ENCODE results near the gene PLAGL1.

PLAGL1 gene

DNA sequence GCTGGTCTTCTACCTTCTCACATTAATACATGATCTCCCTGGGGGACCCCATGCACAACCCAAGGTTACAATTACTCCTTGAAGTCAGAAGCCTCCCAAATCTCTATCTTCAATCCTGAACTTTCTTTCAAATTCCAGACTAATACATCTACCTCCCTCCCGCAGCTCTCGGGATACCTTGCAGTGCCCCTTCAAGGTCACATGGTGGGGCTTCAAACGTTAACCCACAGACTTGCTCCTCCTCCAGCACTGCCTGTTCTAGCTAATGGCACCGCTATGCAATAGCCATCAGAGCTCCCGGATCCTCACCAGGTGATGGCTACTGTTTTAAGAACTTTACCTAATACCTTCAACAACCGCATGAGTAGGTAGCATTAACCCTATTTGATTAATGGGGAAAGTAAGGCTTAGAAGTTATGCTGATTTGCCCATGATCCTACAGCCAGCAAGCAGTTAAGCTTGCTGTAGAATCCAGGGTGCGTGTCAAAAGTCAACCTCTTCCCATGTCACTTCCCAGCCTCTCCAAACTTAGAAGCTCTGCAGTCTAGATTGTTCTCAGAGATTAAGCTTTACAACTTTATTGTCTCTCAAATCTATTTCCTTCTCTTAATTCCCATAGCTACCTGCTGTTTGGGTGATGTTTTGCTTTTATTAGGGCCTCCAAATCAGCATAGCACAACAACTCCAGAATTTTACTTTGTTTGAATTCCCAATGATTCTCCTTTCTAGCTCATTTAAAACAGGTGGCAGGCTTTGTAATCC lies 44.7 kb downstream of the PLAGL1 start:
- no peak for DNase-seq

- no peak for DNase-seq
Observed at GRCh38 chr6:143961886-143962878, 45.9 kb downstream of the PLAGL1 start.

- DNase-seq = no peak
Observed at GRCh38 chr6:143961066-143961465, 47.0 kb downstream of the PLAGL1 start.

- no peak for DNase-seq
Observed at GRCh38 chr6:143959927-143960326, 48.1 kb downstream of the PLAGL1 start.

GRCh38 chr6:143958839-143959399 lies 49.1 kb downstream of the PLAGL1 start:
- DNase-seq = no peak

DNA sequence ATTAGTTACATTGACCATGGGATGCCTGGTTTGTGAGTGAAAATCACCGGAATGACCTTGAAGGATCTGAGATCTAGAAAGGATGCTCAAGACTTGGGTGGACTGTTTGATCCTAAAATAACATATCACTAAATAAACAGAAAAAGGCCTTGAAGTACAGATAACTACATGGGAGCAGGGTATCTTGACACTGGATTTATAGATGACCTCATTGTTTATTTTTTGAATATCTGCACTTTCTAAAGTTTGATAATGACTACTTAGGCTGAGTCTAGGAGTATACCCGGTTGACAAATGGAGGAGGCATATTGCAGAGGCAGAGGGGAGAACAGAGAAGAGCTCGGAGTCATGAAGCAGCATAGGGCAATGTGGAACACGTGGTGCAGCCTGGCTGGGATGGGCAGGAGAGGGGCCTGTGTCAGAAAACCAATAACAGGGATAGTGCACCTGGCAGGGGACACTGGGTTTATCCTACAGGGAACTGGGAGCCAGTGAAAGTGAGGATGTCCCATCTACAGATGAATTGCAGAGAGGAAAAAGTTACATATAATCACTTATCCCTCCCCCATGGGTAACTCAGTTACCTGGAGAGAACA lies 50.3 kb downstream of the PLAGL1 start:
- DNase-seq = no peak

- no peak for DNase-seq
Observed at GRCh38 chr6:143955971-143956370, 52.1 kb downstream of the PLAGL1 start.

GRCh38 chr6:143953922-143954321 lies 54.1 kb downstream of the PLAGL1 start:
- no peak for DNase-seq

- DNase-seq = no peak
Observed at GRCh38 chr6:143952947-143953701, 54.9 kb downstream of the PLAGL1 start.

GRCh38 chr6:143952060-143952778 lies 55.8 kb downstream of the PLAGL1 start:
- DNase-seq = no peak

- DNase-seq = no peak
Observed at GRCh38 chr6:143950875-143951274, 57.2 kb downstream of the PLAGL1 start.

DNA sequence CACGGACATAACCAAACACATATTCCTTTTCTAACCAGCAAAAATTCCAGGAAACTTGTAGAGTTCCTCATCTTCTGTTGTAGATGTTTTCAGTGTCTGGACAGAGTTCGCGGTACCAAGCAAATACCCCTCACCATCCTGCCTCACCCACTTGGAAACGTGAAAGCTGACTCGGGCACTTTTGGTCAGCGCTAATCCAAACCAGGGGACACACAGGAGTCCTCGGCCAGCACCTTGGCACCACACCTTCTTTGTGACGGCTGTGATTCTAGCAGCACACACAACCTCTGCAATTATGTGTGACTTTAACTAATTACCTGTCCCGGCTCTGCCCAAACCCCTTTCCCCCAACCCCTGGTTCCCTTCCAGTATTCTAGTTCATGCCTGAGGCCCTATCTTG lies 58.1 kb downstream of the PLAGL1 start:
- no peak for DNase-seq

DNA sequence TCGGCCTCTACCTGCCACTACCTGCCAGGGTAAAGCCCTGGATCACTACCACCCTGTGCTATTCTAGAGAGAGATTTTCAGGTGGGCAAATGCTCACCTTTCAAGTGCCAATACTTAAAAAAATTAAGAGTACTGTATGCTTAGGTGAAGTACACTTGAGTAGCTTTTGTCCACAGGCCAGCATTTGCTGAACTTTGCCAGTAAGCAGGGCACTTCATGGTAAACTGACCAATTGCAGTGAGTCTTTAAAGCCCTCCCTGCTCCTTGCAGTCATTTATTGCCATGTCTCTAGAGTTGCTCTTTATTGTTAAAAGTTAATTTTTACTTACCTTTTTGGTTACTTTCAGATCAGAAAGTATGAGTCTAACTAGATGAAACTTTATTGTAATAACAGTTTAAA lies 58.5 kb downstream of the PLAGL1 start:
- DNase-seq = no peak

GRCh38 chr6:143948208-143948607 lies 59.9 kb downstream of the PLAGL1 start:
- DNase-seq = no peak

GRCh38 chr6:143941852-143942627 lies 66.0 kb downstream of the PLAGL1 start:
- peak; percentile 77 for DNase-seq

- DNase-seq = peak; percentile 66
Observed at GRCh38 chr6:143940011-143940597, 68.0 kb downstream of the PLAGL1 start.

DNA sequence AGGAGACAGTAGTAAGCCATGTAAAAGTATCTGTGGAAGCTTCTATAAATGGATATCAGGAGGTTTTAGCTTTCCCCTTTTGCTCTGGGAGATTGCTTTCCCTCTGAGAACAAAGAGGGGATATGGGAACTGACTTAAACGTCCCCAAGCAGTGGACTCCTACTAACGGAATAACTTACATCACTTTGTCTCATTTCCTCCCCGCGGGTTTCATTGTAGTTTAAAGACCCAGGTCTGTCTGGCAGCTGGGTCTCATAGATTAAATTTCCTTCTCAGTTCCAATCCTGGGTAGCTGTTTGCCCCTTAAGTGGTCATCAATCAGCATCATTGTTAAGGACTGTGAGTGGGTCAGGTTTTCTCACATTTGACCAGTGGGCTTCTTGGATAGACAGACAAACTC lies 68.7 kb downstream of the PLAGL1 start:
- no peak for DNase-seq

GRCh38 chr6:143937668-143937970 lies 70.4 kb downstream of the PLAGL1 start:
- no peak for DNase-seq

DNA sequence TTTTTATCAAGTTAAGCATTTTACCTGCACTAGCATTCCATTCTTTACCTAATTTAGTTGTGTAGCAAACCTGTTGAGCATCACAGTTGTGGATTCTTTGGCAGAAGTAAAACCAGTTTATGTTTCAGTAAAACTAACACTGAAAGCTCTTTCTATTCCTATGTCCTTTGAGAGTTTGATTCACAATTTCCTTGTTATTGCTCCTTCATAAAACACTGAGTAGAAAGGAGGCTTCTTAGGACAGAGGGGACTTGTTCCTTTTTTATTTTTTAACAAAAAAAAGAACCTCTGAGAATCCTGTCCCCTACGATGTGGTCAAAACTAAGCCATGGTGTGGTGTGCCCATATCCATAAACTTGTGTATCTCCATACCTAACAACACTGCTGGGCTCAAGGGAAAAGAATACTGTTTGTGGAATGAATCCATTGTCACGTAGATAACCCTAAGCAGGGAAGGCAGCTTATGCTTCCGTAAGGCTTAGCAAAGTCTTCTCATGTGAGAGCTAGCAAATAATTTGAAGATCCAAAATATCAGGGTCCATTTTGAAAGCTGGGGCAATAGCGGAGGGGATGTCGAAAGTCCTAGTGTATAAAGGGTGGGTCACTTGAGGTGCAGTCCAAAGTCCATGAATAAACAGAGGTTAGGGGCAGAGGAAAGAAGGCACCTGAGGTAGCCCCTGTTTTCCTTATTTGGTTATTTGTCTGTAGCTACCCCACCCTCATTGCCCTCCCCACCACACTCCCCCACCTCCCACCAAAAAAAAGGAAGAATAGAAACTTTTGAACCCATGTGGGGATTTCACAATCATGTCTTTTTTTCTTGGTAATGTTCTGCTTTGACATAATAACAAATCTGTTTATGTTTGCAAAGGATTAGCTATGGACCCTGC lies 71.0 kb downstream of the PLAGL1 start:
- DNase-seq = no peak

- DNase-seq = no peak
Observed at GRCh38 chr6:143936347-143936746, 71.7 kb downstream of the PLAGL1 start.
